Measurements from ENCODE around the gene INKA1.
"Not testable (repeated sequence)": the region's sequence is repeated elsewhere in the genome, so short reads cannot be mapped to it uniquely, and the experiment has no call there.

The INKA1 gene

GRCh38 chr3:49802719-49803464 lies at the start of gene INKA1:
TSS of gene INKA1 (plus strand) at chr3:49803261. CDS start at chr3:49803393, 132 bp downstream.
- DNase-seq (ENCODE audit: low spot score) = peak; percentile 96

- no peak for DNase-seq (ENCODE audit: low spot score)
These were observed 48.5 kb upstream of the INKA1 start for GRCh38 chr3:49754536-49754935.

GRCh38 chr3:49756036-49756435 lies 47.0 kb upstream of the INKA1 start:
- no peak for DNase-seq (ENCODE audit: low spot score)

DNA sequence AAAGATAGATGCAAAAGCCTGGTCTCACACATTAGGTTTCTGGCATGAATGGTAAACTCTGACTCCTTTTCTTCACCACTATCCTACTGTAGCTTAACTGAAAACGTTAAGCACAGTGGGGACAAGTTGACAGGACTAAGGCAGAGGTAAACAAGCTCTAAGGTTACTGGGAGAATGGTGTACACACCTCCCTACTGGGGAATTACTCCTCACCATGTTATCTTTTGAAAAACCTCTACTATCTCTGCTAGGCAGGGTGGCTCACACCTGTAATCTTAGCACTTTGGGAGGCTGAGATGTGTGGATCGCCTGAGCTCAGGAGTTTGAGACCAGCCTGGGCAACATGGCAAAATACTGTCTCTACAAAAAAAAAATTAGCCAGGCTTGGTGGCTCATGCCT lies 45.9 kb upstream of the INKA1 start:
- DNase-seq (ENCODE audit: low spot score) = no peak

DNA sequence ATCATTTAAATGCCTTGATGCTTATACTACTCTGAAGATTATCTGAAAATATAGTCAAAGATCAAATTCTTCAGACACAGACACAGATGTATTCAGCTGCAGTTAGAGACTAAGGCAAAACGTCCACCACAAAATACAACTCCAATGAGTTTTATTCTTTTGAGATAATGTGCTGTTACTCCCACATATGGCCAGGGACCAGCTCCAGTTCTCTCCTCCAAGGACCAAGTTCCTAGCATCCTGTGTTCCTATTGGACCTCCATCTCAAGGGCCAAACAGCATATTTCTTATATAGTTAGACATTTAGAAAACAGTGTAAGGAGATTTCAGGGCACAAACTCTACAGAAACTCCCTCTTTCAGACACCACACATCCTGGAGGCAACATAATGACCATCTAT lies 43.8 kb upstream of the INKA1 start:
- no peak for DNase-seq (ENCODE audit: low spot score)

DNA sequence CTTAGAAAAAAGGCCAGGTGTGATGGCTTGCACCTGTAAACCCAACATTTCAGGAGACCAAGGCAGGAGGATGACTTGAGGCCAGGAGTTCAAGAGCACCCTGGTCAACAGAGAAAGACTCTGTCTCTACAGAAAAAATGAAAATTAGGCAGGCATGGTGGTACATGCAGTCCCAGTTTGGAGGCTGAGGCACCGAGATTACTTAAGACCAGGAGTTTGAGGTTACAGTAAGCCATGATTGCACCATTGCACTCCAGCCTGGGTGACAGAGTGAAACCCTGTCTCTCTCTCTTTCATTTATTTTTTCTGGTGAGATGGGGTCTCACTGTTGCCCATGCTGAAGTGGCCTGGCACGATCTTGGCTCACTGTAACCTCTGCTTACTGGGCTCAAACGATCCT lies 41.4 kb upstream of the INKA1 start:
- DNase-seq (ENCODE audit: low spot score) = no peak

- DNase-seq (ENCODE audit: low spot score) = no peak
These were observed 39.1 kb upstream of the INKA1 start for GRCh38 chr3:49763981-49764380.

- no peak for DNase-seq (ENCODE audit: low spot score)
These were observed 33.7 kb upstream of the INKA1 start for GRCh38 chr3:49769286-49769915.

DNA sequence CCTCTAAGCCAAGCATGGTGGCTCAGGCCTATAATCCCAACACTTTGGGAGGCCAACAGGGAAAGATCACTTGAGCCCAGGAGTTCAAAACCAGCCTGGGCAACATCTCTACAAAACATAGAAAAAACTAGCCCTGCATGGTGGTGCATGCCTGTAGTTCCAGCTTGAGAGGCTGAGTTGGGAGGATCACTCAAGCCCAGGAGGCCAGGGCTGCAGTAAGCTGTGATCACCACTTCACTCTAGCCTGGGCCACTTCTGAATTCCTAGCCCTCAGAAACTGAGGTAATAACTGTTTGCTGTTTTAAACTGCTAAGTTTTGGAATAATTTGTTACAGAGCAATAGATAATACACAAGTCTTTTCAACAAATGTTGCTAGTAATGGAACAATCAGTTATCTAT lies 33.1 kb upstream of the INKA1 start:
- DNase-seq (ENCODE audit: low spot score) = no peak

DNA sequence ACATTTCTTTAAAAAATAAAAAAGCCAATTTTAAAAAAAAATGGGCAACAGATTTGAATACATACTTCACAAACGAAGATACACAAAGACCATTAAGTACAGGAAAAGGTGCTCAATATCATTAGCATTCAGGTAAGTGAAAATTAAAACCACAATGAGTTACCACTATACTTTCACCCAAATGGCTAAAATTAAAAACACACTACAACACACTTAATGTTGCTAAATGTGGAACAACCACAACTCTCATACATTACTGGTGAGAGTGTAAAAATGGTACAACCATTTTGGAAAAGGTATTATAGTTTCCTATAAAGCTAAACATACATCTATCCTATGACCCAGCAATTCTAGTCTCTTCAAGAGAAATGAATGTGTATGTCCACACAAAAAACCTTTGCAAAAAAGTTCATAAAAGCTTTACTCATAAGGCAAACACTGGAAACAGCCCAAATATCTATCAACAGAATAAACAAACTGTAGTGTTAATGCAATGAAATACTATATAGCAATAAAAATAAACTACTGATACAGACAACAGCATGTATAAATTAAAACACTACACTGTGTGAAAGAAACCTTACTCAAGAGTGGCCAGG lies 31.6 kb upstream of the INKA1 start:
- DNase-seq (ENCODE audit: low spot score) = no peak

GRCh38 chr3:49772703-49773102 lies 30.4 kb upstream of the INKA1 start:
- DNase-seq (ENCODE audit: low spot score) = no peak

DNA sequence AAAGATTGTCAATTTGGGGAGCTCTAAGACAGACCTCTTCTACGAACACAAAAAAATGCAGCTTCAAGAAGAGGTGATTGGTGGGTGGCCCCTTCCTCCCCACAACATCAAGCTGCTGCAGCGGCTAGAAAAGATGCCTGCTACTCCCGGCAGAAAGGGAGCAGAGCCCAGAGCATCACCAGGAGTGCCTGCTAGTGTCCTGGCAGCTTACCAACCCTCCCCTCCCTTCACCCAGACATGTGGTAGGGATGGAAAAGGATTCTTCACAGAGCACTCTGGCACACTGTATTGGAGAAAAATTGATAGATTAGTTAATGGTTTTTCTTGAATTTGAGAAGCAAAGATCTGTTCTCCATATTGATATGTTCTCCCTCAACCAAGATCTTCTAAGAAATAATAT lies 27.5 kb upstream of the INKA1 start:
- no peak for DNase-seq (ENCODE audit: low spot score)

DNA sequence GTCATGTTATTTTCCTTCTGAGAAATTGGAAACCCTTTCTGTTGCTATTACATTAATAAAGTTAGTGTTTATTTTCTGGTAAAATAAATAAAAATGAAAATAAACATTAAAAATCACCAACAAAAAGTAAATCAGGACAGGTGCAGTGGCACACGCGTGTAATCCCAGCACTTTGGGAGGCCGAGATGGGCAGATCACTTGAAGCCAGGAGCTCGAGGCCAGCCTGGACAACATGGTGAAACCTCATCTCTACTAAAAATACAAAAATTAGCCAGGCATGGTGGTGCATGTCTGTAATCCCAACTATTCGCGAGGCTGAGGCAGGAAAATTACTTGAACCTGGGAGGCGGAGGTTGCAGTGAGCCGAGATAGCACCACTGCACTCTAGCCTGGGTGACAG lies 27.0 kb upstream of the INKA1 start:
- not testable (repeated sequence) for DNase-seq (ENCODE audit: low spot score)

GRCh38 chr3:49779358-49780079 lies 23.5 kb upstream of the INKA1 start:
- DNase-seq (ENCODE audit: low spot score) = no peak

DNA sequence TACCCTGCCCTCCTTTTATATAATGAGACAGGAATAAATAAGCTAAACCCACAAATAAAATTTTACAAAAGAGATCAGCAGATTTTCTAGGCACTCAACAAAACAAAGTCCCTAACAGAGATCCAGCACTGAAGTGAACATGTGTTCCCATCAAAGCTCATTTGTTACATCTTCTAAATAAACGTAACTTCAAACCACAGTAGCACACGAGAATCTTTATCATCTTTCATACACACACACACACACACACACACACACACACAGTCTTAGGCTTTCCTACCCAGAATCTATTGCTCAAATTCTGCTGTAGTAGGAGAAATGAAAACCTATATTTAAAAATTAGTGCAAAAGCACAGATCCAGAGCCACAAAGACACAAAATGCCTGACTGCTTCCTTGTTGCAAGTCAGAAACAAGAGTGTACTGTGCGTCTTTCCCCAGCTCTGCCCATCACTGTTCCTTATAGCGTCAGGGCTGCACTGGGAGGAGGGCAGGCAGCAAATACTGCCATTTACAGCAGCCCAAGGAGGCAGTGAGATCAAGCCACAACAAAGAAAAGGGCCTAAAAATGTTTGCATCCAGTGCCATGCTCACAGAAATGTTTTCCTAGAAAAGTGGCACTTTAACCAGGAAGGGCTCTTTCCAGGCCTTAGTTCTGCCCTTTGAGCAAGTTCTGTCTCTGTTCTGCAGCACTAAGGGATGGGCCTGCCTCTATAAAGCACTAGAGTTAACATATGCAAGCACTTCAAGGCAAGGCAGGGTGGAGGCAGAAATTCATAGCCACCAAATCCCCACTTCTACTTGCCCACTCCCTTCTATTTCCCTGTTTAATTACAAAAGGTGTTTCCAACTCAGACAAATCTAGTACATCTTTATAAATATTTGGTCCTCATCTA lies 22.7 kb upstream of the INKA1 start:
- DNase-seq (ENCODE audit: low spot score) = no peak

- not testable (repeated sequence) for DNase-seq (ENCODE audit: low spot score)
These were observed 22.1 kb upstream of the INKA1 start for GRCh38 chr3:49780975-49781365.

GRCh38 chr3:49781415-49782199 lies 21.5 kb upstream of the INKA1 start:
- no peak for DNase-seq (ENCODE audit: low spot score)

GRCh38 chr3:49782277-49782676 lies 20.8 kb upstream of the INKA1 start:
- not testable (repeated sequence) for DNase-seq (ENCODE audit: low spot score)

GRCh38 chr3:49785565-49786356 lies 17.3 kb upstream of the INKA1 start:
- DNase-seq (ENCODE audit: low spot score) = peak; percentile 60

All from GM03348 (cell line).